GM18861 (cell line): ENCODE measurements around the gene PRKCE.

Experiments used
- ATAC-seq: cut with Tn5 transposase; IDR thresholded peaks from one replicate; pipeline ENCODE4 v1.9.1; 2021; ENCODE audit not compliant: unreplicated experiment

PRKCE gene

DNA sequence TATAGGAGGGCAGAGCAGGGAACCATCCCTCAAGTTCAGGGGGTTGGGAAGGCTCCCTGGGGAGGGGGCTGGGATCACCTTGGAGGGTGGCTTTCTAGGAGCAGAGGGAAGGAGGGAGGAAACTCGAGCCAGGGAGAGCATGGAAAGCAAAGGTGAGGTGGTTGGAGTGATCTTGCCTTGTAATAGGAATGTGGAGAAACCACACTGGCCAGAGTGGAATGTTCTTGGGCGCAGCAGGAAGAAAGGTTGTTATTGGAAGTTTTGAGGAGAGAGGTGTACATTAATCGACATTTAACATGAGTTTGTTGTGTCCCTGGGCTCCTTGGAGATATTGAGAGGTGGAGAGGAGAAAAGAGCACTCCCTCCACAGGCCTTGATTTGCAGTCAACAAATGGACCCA lies 272.2 kb downstream of the PRKCE start:
- no peak for ATAC-seq

DNA sequence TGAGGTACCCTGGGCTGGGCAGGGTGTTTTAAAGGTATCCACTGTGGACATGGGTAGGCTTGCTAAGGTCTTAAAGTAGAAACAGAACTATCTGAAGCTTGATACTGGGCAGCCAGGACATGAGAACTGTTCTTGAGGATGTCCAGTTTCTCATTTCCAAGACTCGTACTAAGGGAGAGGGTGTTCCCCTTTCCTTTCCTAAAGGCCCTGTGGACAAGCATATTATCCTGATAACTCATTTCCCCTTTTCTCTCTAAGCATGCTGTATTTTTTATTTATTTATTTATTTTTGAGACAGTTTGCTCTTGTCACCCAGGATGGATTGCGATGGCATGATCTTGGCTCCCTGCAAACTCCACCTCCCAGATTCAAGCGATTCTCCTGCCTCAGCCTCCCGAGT lies 273.6 kb downstream of the PRKCE start:
- ATAC-seq: no peak

DNA sequence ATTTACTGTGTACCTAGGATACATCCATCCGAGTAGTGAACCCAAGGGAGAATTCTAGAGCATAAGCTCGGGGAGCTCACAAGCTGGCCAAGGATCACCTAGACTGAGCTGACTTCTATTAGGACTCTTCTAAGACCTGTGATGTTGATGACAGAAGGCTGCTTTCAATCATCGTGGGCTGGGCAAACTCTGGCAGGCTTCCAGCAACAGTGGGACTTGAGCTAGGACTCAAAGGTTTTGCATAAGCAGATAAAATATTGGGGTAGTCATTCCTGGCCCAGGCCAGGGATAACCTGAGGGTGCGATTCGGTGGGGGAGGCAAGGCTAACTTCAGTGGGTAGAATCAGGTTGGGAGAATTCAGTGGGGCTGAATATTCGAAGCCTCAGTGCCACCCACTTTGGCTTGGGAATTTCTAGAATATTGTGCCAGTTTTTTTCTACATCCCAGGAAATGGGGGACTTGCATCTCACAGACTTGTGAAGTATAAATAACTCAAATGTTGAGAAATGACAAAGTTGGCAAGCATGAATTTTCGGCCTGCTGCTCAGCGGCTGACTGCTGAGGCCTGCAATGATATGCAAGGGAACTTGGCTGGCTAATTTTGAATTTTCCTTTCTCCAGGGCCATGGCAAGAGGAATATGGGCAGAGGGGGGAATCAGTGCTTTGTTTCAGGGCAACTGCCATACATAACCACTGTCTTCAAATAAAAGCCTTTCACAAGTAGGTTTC lies 274.3 kb downstream of the PRKCE start:
- ATAC-seq: no peak

DNA sequence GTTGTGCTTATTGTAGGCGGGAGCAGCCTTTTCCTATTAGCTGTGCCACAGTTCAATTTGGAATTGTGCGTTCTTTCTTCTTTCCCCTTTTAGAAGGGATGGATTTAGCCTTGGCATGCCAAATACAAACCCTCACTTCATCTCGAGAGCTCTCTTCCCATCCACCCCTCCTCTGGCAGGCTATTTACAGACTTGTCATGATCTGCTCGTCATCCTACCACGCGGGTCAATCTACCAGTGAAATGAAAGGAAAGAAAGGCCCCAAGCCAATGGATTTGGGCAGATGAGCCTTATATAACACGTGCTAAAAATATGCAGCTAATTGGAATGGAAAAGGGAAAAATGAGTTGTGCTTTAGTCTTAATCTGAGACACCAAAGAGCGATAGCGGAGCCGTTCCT lies 277.5 kb downstream of the PRKCE start:
- ATAC-seq: no peak

DNA sequence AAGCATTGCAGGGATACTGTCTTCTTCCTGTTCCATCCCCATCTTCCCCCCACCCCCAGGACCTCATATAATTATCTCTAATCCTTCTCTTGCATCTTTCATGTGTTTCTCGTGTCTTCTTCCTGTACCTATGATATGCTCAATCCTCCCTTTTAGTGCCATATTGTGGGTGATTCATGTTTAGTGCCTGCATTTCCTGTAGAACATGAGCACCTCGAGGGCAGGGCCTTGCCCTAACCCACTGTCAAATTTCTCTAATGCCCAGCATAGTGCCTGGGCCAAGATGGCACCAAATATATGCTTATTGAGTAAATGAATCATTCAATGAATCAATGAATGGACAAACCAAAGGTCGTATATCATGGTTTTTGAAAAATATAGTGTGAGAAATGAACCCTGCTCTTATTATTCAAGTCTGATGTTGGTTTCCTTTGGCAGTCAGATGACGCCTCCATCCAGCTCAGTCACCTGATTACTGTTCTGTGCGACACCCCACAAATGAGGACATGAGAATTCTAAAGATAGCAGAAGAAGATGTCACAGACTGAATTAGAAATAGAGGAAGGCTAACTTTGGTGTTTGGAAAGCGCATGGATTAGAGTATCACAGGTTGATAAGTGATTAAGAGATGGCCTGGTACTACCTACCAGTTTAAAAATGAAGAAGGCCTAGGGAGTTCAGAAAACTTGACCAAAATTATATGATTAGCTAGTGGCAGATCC lies 278.4 kb downstream of the PRKCE start:
- no peak for ATAC-seq

DNA sequence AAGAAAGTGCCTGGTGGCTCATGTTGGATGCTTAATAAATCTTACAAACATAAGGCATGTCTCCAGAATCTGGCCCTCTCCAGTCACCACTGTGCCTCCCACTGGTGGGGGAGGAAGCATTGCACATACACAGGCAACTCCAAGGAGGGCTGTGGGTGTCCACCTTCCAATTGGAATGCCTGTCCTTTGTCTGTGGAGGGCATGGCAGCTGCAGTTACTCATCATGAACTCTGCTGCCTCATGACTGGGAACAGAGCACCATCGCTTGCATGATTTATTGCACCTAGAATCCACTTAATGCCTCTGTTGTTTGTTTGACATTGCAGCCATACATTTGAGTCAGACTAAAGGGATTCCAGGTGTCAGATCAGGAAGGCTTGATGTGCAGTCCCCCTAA lies 278.9 kb downstream of the PRKCE start:
- ATAC-seq: no peak

DNA sequence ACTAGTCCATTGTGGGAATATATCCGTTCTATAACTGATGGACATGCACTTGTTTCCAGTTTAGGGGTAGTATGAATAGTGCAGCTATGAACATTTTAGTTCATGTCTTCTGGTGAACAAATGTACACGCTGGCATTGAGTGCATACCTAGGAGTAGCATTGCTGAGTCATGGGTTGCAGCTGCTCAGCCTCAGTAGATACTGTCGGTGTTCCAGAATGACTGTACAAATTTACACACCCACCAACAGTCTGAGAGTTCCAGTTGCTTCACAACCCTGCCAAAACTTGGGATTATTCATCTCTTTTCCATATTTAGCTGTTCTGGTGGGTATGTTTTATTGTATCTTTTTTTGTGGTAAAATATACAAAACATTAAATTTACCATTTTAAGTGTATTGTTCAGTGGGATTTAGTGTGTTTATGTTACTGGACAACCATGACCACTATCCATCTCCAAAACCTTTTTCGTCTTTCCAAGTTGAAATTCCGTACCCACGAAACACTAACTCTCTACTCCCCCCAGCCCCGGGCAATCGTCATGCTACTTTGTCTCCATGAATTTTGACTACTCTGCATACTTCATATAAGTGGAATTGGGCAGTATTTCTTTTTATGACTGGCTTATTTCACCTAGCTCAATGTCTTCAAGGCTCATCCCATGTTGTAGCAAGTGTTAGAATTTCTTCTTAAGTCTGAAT lies 281.0 kb downstream of the PRKCE start:
- no peak for ATAC-seq

DNA sequence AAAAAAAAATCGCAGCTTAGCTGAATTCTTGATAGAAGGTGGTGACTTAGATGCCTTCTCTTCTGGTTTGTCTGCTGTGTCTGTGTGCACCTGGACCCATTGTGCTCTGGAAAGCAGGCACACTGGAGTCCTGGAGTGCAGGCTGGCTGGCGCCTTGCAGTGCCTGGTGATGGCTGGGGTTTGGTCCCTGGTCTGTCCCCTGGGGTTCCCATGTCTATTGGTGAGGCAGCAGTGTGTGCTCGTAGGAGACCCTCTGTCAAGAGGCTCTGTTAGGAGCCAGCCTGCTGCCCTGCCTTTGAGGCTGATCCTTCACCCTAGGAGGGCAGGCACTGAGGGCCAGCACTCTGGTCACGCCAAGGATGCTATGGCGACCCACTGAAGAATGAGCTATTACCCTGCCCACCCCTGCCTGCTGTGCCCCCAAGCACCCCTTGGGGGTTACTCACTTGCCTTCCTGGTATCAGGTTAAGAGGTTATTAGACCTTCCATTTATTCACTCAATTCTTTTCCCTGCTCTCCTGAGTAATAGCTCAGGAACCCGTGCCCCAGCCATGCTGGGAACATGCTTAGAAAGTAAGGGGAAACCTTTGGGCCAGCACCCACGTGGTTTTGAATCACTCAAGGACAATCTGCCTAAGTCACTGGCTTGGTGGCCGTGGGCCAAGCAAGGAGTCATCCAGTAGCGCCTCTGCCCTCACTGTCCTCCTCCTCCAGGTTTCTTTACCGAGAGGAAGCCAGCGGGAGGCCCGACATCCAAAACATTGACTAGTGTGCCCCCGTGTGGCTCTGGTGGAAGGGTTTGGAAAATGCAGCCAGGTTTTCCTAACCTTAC lies 284.5 kb downstream of the PRKCE start:
- ATAC-seq: no peak

DNA sequence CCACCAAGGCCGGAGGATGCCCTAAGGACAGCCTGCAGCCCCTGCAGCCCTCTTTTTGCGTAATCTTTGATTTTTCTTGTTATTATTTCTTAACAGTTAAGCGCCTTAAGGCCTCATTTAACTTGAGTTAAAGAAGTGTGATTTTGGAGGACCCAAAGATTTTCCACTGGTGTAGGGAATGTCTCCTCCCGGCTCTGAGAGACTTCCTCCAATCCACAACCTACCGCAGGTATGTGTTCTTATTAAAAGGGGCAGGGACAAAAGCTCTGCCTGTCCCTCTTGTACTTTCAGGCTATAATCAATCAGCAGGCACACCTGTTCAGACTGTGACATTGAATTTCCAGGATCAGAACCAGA lies 285.1 kb downstream of the PRKCE start:
- no peak for ATAC-seq

DNA sequence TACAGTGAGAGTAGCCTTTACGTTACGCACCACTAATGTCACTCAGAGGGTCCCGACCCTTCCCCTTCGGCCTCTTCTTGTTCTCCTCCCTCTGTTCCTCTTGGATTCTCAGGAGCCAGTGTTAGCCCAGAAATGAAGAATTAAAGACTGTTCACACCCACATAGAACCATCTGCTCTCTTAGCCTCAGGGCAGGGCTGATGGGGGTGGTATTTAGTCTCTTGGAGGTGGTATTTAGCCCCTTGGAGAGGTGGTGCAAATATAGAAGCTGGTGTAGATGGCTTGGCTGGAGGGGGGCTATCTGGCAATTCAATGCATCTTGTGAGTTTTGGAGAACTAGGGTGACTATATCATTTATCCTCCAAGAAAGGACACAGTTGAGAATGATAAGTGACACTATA lies 286.5 kb downstream of the PRKCE start:
- ATAC-seq: no peak

DNA sequence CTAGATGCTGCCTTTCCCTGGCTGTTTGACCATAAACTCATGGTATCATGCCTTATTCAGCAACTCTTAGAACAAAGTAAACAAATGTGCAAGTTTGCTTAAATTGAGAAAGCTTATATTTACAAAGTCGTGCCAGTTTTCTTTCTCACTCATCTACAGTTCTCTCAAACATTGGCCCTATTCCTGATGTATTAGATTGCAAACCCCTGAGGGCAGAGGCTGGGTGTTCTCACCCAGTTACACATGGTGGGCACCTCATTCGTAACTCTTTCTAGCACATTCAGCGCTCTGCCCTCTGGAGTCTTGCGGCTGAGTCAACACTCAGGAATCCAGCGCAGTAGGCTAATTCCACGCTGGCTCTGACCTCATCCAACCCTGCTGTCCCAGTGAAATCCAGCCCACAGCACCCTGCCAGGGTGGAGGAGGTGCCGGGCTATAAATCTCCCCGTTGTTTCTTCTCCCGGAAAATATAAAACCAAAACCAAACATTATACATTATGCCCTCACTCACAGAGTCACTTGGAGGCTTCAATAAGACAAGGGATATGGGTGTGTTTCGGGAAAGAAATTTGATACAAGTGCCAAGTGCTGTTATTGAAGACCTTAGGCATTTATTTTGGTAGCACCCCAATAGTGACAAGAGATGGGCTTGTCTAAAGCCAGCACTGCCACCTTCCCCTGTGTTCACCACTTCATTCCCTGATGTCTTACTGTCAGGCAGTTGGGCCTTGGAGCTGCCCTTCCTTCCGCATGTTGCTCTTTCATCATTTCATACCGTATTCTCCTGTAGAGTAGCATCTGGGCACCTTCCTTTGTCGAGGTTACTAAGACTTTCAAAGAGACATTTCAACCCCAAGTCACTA lies 287.4 kb downstream of the PRKCE start:
- no peak for ATAC-seq

DNA sequence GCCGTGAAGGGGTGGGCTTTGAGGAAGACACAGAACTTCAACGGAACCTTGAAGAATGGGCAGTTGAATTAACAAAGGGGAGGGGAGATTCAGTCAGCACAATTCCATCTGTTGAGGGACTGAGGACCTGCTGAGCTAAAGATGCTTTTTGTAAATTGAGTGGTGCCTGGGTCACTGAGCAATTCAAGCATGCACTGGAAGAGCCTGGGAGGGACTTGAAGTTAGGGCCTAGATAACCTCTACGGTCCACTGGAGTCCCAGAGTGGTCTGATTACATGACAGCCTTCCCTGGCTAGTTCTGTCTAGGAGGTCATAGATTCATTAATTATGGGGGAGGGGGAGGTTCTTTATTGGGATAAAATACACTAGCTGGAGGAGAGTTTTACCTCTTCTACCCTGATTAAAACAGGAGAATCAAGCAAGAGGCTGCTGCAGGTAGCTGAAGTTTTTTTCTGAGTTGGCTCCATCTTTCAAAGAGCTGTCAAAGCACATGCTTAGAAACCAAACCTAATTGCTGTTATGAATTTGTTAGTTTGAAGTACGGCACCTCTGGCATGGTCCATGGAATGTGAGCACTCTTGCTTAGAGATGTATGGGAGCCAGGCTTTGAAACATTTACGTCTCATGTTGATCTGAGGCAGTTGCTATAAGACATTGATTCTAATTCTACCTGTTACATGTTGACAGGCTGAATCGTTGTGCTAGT lies 290.2 kb downstream of the PRKCE start:
- no peak for ATAC-seq

DNA sequence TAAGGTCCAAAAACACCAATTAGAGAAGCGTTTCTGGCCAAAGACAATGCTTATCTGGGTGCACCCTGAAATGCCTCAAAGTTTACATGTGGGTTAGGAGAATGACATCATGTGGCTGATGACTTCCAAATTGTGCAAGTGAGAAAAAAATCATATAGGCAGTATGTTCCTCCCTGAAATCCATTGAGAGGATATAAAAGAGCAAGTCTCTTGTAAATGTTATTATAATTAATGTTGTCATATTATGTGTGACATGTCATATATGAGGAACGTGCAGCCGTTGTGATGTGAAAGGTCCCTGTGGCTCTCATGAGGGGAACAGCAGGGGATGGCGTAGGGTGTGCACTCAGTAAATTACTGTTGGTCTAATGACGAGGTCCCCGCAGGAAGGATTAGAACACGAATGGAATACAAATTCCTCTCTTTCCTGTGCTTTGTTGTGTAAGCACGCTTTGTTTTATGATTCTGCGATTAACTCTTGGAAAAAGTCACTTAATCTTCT lies 290.8 kb downstream of the PRKCE start:
- no peak for ATAC-seq

DNA sequence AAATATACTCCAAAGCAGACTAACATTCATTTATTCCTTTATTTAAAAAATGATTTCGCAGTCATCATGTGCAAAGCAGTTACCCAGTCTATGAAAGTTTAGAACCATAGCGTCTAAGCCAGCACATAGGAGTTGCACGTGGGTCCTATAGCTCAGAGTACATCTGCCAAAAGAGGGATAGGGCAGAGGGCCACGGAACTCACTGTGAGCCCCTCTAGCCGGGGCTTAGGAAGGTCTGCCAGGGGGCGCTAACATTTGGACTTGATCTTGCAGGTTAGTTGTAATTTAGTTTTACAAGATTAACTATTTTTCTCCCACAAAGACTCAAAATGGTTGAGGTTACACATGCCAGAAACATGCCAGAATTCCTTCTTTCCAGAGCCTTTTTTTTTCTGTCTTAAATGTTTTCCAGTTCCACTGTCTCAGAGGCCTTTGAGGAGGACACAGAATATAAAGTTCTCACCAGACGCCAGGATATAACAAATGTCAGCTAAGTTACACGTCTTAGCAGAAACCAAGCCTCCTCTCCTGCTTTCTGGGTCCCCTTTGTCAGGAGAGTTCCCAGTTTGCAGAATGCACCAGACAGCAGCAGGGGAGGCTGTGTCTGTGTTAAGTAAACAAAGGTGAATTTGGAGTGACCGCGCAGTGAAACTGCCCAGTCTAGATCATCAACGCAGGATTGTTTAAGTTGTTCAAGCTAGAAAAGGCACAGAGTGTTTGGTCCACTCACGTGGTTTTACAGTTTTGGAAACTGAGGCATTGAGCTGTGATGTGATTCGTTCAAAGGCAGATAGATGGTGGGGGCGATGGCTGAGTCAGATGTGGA lies 292.0 kb downstream of the PRKCE start:
- ATAC-seq: no peak

DNA sequence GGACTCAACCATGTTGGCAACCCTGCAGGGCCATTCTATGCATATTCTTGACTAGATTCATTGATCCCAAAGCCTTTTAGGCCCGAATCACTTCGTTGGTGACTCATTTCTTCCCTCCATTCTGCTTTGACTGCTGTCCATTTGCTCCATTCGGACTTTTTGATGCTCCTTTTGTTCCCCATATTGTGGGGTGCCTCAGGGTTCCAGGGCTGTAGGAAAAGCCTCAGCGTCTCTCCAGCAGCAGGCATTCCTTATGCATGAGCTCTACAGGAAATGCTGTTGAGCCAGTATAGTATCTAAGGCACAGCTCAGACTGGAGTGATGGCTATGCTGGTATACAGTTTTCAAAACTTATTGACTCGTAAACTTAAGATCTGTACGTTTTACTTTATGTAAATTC lies 292.6 kb downstream of the PRKCE start:
- ATAC-seq: no peak

DNA sequence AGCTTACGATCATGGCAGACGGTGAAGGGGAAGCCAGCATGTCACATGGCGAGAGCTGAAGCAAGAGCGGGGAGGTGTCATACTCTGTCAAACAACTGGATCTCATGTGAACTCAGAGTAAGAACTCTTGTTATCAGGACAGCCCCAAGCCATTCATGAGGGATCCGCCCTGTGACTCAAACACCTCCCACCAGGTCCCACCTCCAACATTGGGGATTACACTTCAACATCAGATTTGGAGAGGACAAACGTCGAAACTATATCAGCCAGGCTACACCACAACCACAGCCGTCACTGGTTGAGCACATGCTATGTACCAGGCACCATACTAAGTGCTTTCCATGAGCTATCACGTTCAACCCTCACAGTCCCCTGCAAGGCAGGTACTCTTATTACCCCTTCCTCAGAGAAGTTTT lies 293.8 kb downstream of the PRKCE start:
- ATAC-seq: no peak

DNA sequence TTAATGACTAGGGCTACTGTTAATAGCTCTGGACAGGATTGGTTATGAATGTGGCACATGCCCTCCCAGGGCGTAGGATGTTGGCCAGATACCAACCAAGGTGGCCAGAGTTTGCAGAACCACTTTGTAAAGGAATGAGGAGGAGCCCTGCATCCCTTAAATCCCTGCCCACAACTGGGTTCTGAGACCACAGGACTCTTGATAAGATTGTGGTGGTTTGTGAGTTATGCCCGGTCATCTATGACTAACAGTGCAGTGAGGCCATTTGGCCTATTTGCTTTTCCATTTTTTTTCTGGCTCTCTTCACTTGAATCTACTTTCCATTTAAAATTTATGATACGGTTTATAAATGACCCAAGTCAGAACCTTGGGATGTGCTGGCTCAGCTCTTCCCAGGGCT lies 294.5 kb downstream of the PRKCE start:
- ATAC-seq: no peak

DNA sequence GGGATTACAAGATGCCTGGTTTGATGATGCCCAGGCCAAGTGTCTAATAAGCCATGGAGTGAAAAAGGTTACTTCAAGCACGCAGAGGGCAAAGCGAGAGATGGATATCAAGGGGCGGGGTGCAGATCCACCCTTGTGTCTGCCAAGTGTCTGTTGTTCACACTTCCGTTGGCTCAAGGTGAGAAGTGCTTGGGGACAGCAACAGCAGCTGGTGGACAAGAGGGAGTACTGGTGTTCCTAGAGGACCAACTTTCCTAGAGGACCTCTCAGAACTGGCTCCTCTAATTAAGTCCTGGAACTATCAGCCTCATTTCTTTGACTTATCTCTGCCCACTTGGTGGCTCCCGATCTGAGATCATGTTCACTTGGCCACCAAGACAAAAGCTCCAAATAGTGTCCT lies 299.1 kb downstream of the PRKCE start:
- no peak for ATAC-seq
